Posterior vena cava (tissue), 2 donors: ENCODE results near the gene ADGRB3. TPM values are rescaled to one million over a fixed set of nuclear protein-coding genes. Genes with fewer than 3 reads are reported as not detected.

Source experiments
- DNase-seq: peaks from one replicate; pipeline ENCODE4 v3.0.0-alpha.2; 2020; ENCODE audit warnings: low spot score
- intact Hi-C, 2 donors: fragments of 100-400 bp; cut with DNase I; formaldehyde crosslinking; loops; one replicate each; pipeline versions ENCODE4 v1.14.1 to v1.14.2; 2022 to 2023
- total RNA-seq, 2 donors: library from RNA; stranded (reverse); fragmentation: NEBNext Ultra II Directional; extraction: Animal tissue kit (Norgen Biotek cat#: 25700); gene quantifications; one replicate each; pipeline ENCODE4 v1.2.1, GENCODE V29; 2021
- donor health status: DM: yes; HTN: yes; CAD: no.
- donor health status: DM: yes; HTN: yes; CAD: no.

Gene ADGRB3
- total RNA-seq, 2 donors from 2014 or later: 2.0 to 5.9 TPM

- intact Hi-C loops: no loop called here
- DNase-seq: no peak
Measured at GRCh38 chr6:68689910-68690309, 54.8 kb downstream of the ADGRB3 start.

- intact Hi-C loops: no loop called here
- no peak for DNase-seq
Measured at GRCh38 chr6:68691120-68691519, 56.0 kb downstream of the ADGRB3 start.

DNA sequence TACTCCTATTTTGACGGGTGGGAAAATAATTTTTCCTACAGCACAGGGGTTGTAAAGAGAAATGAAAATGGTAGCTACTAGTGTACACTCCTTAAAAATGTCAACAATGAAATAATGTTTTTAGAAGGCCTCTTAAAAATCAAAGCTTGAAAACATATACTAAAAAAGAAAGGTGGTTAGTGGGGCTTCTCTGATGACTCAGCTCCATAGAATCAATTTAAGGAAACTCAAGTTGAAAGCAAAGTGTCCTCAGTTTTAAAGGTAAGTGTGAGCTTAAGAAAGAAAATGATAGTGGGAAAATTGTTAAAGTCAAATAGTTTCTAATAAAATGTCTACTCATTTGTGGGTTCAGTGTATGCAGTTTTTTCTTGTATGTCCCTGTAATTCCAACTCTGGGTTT, 58.2 kb downstream of the ADGRB3 start:
- no peak for DNase-seq
- intact Hi-C loops: no loop called here

DNA sequence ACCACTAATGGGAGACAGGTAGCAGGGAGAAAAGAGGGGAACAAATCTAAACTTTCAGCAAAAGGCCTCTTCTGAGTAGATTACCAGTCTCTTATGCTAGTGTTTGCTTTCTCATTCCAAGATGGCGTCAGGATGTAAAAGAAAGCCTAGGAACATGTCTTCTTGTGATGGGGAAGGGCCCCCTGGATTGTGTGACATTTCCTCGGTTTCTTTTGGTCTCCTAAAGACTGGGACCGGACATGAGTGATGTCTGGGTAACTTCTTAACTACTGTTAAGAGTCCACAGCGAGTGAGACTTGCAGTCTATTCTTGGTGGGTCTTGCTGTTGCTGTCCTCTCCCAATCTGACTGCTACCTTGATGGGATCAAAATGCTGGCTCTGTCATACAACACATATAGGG, 60.3 kb downstream of the ADGRB3 start:
- DNase-seq: no peak
- intact Hi-C loops: no loop called here

DNA sequence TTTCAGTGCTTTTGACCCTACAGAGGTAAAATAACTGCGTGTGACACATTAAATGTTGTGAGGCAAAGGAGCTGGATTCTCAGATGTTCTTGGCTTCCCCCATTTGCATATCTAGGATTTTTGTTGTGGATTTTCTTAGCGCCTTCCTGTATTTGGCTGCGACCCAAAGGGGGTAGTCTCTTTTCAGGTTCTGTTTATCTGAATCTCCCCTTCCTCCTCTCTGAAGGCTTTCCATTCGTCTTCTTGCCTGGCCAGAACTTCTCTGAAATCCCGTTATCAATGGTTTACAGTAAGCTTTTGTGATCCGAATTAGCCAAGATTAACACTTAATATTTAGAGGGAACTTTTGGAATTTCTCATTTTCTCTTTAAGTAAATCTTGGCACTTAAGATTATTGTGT, 60.8 kb downstream of the ADGRB3 start:
- intact Hi-C loops: no loop called here
- no peak for DNase-seq

- intact Hi-C loops: no loop called here
- no peak for DNase-seq
Measured at GRCh38 chr6:68697394-68697793, 62.3 kb downstream of the ADGRB3 start.

DNA sequence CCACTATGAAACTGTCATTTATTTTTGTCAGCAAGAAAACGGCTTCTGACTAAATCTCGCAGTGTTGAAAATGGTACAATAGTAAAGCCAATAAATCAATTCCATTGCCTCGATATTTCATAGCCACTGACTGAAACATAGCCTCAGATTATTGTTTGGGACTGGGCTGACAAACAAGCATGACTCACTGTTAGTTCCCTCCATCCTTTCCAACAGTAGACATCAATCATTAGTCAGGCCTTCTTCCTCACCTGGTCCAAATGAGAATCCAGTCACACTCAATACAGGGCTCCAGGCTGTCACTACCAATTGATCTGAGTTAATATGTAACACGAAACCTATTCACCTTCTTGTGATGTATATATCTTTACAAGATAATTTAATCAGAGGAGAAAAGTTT, 66.1 kb downstream of the ADGRB3 start:
- no peak for DNase-seq
- intact Hi-C loops: no loop called here

GRCh38 chr6:68704485-68704884, 69.4 kb downstream of the ADGRB3 start:
- no peak for DNase-seq
- intact Hi-C loops: no loop called here

GRCh38 chr6:68709091-68709490, 74.0 kb downstream of the ADGRB3 start:
- intact Hi-C loops: loop anchor here in 1 of 2 donors (5.0 kb wide), 1 partner anchor 1347 kb away; no protein-coding TSS in a partner anchor
- DNase-seq: no peak

DNA sequence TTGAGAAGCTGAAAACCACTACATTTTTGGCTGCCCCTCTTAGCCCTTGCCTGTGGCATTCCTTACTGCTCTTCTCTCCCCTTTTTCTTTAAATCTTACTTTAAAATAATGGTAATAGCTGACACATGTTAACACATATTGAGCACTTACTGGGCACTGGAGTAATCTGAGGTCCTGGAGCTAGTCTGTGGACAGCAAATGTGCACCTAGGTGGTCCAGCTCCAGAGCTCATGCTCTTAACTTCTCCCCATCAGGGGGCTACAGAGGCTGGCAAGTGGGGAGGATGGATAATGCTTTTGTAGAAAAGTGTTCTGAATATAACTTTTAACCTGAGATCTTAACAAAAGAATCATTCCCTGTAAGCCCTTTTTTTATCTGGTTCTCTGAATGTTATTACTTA, 74.8 kb downstream of the ADGRB3 start:
- intact Hi-C loops: loop anchor here in 1 of 2 donors (5.0 kb wide), 1 partner anchor 1348 kb away; no protein-coding TSS in a partner anchor
- DNase-seq: no peak

DNA sequence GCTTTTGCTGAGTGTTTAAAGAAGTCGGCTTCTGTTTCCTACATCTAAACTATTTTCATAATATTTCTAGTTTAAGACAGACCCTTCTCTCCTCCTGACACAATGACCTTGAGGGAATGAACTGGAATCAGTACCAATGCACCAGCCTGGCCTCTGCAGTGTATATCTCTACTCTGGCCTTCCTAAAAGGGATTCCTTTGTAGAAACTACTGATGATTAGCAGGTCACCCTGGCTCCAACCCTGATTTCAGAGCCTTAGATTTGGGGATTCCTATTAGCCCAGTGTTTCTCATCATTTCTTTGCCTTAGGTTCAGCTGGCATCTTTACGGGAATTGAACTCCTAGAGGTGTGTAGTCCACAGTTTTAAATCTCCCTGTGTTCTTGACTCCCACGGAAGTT, 75.4 kb downstream of the ADGRB3 start:
- intact Hi-C loops: no loop called here

GRCh38 chr6:68710916-68711315, 75.8 kb downstream of the ADGRB3 start:
- no peak for DNase-seq
- intact Hi-C loops: no loop called here

More for the DNA sequence above, 75.4 kb downstream of the ADGRB3 start:
- no peak for DNase-seq

- DNase-seq: no peak
- intact Hi-C loops: no loop called here
Measured at GRCh38 chr6:68711386-68712000, 76.4 kb downstream of the ADGRB3 start.

DNA sequence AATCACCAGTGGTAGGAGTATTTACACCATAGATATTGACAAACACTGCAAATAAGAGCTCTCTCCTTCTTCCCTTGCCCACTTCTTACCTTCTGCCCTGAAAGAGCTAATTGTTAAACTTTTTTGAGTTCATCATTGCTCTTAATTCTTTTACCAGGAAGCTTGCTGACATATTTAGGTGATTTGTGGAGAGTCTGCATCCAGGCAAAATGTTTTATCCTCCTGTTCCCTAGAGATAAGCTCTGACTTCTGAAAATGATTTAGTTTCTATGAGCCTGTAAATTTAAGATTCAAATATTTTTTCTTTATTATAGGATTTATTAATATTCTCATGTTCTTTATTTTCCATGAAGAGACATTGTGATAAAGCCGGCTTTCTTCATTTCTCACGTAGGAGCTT, 81.5 kb downstream of the ADGRB3 start:
- DNase-seq: no peak
- intact Hi-C loops: no loop called here

DNA sequence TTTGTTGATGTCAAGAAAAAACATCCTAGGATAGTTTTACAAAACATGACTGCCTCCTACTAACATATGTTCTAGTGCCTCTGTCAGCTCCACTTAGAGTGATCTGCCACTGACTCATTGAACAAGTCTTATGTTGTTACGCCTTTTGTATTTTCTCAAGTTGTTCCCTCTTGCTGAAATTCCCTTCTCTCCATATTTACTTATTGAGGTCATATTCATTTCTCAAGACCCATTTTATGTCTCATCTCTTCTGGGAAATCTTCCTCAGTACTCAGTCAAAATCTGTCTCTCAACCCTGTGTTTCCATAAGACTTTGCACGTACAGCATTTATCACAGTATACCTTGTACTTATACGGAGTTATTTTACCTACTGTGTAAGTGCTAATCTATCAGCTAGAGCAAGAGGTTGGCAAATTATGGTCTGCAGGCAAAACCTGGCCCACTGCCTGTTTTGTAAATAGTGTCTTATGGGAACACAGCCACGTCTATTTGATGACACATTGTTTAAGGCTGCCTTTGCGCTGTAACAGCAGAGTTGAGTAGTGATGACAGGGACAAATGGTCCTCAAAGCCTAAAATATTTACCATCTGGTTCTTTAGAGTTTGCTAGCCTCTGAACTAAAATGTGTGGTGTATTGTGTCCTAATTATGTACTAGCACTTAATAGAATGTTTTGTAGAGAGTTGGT, 83.4 kb downstream of the ADGRB3 start:
- intact Hi-C loops: no loop called here
- no peak for DNase-seq

DNA sequence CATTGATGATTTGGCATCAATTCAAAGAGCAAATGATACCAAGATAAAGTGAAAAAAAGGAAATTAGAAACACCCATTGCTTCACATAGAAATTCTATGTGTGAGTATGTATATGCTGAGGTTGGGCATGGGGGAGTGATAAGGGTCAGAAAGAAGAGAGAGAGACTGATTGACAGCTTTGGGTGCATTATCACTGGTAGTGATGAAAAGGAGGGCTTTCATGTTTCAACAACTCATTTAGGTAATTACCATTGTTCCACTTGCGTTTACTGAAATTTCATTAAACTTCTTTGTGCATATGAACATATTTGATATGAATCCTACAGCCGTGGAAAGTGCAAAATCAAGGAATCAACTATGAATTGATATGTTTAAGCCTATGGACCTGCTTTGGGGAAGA, 84.7 kb downstream of the ADGRB3 start:
- intact Hi-C loops: no loop called here
- no peak for DNase-seq

DNA sequence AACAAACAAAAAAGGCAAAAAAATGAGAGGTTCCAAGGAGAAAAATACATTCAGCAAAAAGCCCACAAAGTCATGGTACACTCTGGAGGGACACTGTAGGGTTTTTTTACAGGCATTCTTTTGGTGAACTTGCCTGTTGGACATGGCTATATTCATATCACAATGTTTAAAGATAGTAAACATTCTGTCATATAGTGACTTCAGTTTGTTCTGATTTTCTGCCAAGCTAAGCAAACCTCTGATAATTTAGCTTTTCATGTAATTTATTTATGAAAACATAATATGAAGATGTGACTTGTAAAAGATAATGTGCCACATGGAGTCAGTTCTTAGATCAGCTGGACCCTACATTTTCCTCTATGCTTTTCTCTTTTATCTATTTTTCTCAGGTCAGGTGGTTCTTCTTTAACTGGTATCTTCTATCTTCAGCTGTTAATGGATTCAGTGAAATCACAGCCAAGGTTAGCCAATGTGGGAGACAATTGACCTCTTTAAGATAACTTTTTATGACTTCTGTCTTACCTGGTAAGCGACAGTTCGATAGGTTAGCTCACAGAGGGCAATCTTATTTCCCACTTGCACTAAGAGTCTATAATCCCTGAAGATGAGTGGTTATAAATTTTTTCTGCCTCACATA, 87.9 kb downstream of the ADGRB3 start:
- no peak for DNase-seq

DNA sequence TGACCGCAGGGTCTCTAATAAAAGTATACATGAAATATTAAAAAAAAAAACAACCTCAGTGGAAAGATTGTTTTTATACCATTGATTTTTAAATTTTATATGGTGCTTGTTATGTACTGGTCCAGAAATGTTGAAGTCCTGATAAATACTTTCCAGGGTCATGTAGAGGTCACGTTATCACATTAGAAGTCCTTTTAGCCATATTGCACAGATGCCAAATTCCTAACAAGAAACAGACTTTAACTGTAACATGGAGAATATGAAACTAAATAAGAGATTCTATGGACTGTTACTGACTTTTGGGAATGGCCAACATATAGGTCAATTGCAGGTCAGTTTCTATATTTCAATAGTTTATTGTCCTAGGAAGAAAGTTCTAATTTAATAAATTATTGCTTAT, 89.0 kb downstream of the ADGRB3 start:
- intact Hi-C loops: no loop called here
- DNase-seq: no peak

More for the DNA sequence above, 87.9 kb downstream of the ADGRB3 start:
- intact Hi-C loops: no loop called here

- no peak for DNase-seq
- intact Hi-C loops: no loop called here
Measured at GRCh38 chr6:68726337-68726736, 91.3 kb downstream of the ADGRB3 start.

- DNase-seq: no peak
- intact Hi-C loops: no loop called here
Measured at GRCh38 chr6:68726992-68727391, 91.9 kb downstream of the ADGRB3 start.

- intact Hi-C loops: no loop called here
- no peak for DNase-seq
Measured at GRCh38 chr6:68727699-68728098, 92.6 kb downstream of the ADGRB3 start.
